GM18505 (cell line): Measurements from ENCODE around the gene THADA.

Source experiments
- ATAC-seq: cut with Tn5 transposase; IDR thresholded peaks from one replicate; pipeline ENCODE4 v1.9.1; 2021; ENCODE audit not compliant: unreplicated experiment
- POLR2A ChIP-seq: IDR thresholded peaks from 4 replicates; pipeline ENCODE4 v1.6.1; 2011; ENCODE audit warnings: borderline replicate concordance; ENCODE audit not compliant: insufficient read depth, insufficient read length; ENCODE audit errors: extremely low read depth

Gene THADA

DNA sequence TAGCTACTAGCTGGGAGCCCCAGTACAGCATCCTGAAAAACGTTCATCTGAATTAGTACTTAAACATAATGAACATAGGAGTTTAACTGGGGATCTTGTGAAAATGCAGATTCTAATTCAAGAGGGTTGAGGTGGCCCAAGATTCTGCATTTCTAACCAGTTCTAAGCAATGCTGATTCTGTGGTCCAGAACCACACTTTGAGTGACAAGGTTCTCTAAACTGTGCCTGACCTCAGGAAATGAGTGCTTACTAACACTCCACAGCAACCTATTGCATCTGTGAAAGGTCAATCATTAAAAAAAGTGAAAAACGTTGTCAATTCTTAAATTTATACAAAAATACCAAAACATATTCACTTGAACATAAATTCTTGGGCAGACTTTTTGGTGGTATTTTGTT is 212.3 kb downstream of the THADA start:
- TF ChIP-seq POLR2A: no peak
- no peak for ATAC-seq

- no peak for ATAC-seq
- no peak for TF ChIP-seq POLR2A
These were observed 216.3 kb downstream of the THADA start for GRCh38 chr2:43379494-43379893.

DNA sequence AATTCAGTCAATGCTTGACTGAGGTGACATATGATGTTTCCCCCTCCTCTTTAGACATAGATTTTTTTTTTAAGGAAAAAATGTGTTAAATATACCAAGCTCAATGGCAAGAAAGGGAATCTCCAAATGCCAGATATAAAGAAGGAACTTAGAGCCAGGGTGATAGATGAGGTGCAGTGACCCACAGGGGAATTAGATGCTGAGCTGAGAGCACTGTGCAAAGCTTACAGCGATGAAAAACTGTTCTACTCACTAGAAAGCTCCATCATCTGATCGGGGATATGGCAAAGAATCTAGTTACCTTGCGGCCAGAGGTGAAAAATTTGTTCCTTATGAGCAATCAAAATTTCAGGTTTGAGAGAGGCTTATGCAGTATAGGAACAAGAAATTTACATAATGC is 218.5 kb downstream of the THADA start:
- no peak for TF ChIP-seq POLR2A
- no peak for ATAC-seq

- TF ChIP-seq POLR2A: no peak
- ATAC-seq: no peak
These were observed 219.2 kb downstream of the THADA start for GRCh38 chr2:43376523-43377198.

GRCh38 chr2:43375746-43376522 is 219.9 kb downstream of the THADA start:
- ATAC-seq: no peak
- no peak for TF ChIP-seq POLR2A

DNA sequence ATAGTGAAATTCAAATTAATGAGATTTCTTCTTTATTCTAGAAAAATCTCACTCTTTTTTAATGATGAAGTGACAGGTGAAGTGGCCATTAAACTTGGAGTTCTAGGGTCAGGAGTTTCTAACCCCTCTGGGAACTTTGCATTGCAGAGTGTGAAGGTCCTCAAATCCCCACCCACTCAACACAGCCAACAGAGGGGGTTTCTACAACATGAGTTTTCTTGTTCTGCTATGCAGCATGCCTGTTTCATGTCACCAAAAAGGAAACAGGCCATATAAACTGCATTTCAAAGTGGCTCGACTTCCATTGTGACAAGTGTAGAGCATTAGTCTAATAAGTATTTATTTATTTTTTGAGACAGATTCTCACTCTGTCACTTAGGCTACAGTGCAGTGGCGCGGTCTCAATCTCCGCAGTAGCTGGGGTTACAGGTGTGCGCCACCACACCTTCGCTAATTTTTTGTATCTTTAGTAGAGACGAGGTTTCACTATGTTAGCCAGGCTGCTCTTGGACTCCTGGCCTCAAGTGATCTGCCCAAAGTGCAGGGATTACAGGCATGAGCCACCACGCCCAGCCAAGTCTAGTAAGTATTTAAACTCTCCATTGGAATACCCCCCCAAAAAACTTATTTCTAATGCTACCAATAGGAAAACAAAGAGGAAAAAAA is 223.3 kb downstream of the THADA start:
- no peak for ATAC-seq
- TF ChIP-seq POLR2A: no peak

DNA sequence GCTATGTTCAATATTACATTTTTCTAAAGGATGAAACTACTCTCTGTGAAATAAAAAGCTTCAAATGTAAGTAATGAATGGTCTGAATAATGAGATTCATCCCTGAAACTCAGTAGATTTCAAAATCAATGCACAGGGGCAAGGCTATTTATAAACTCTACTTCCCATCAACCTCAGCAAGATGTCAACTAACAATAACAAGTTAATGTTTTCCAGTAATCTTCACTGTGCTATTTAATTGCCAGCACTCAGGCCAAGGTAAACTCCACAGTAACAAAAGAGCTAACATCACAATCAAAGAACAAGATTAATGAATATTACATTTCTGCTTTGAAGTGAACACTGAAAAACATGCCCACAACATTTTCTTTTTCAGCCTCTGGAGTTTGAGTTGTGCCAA is 225.1 kb downstream of the THADA start:
- no peak for ATAC-seq
- TF ChIP-seq POLR2A: no peak

DNA sequence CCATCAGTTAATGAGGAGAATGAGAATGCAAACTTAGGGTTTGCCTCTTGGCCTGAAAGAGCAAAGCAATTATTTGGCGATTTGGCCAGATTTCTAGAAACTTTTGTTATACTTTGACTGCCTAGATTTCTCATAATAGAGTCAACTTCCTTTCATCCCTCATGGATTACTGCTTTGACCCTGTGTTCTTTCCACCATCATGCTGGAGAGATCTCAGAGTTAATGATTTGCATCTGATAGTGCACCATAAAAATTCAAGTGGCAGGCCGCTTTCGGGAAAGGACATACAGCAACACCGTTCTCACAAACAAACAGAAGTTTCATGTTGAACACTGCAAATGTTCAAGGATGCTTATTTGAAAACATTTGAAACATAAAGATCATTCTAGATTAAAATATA is 225.7 kb downstream of the THADA start:
- no peak for TF ChIP-seq POLR2A
- no peak for ATAC-seq

- TF ChIP-seq POLR2A: no peak
- no peak for ATAC-seq
These were observed 227.1 kb downstream of the THADA start for GRCh38 chr2:43368483-43369385.

DNA sequence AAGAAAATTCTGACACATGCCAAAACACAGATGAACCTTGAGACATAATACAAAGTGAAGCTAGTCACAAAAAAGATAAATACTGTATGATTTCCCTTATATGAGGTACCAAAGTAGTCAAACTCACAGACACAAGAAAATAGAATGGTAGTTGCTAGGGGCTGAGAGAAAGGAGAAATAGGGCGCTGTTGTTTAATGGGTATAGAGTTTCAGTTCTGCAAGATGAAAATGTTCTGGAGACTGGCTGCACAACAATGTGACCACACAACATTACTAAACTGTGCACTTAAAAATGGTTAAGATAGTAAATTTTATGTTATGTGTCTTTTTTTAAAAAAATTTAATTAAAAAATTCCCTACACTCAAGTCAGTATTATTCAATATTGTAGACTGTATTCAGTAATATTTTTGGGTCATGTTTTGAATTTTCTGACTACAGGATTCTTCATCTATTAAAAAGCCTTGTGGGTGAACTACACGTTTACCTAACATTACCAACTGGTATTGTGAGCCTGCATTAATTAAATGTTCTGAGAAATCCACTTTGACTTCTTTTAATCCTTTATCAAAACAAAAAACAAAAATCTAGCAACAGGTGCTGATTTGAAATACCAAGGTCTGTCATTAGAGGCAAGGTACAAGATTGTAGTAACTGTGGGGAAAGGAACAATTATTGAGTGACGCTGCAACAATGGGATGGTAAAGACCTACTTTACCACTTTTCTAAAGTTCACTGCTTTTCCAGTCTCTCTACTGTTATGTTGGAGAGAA is 228.6 kb downstream of the THADA start:
- no peak for TF ChIP-seq POLR2A

GRCh38 chr2:43363120-43363519 is 232.7 kb downstream of the THADA start:
- ATAC-seq: no peak
- no peak for TF ChIP-seq POLR2A

More for the DNA sequence above, 228.6 kb downstream of the THADA start:
- ATAC-seq: no peak

DNA sequence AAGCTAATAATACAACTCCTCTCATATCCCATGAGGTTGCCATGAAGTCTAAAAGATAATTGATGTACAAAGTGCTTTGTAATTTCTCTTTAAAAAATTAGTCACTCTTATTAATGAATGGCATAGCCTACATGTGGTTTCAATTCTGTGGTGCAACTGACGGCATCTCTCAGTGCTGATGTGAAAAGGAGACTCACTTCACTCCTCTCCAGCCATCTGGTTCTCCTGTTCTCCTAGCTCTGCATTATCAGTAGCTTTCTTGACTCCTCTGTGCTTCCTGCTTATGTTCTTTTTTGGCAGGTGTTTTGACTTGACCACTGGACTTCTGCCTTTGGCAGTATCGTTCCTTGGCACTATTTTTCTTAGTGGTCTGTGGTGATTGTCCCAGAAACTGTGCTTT is 234.6 kb downstream of the THADA start:
- TF ChIP-seq POLR2A: no peak
- ATAC-seq: no peak
